Erythroblast (primary cell): ENCODE results near the gene FAM228B.

Source experiments
- GATA1 ChIP-seq: IDR thresholded peaks from 2 replicates; pipeline ENCODE4 v1.6.1; 2011; ENCODE audit warnings: low read depth, mild to moderate bottlenecking, control low read depth, low read length, moderate library complexity
- POLR2A ChIP-seq: IDR thresholded peaks from 2 replicates; pipeline ENCODE4 v1.6.1; 2011; ENCODE audit warnings: mild to moderate bottlenecking, low read length

DNA sequence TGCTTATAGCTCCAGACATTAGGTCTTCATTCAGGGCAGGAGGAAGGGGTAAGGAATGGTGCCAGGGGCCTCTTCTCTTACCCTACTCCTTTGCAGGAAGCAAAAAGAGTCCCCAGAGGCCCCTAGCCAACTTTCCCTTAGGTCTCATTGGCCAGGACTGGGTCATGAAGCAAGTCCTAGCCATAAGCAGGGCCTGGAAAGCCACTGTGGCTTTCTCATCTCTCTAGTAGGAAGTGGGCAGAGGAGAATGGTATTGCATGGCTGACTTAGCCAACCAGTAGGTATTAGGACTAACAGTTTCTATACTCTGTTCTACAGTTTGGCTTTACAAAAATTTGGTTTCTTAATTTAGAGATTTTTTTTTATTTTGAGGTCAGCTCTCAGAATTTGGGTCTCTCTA is 56.4 kb downstream of the FAM228B start:
- TF ChIP-seq POLR2A (no peak), GATA1 (no peak)
